ENCODE data around the gene CRYGS. TPM values are rescaled to one million over a fixed set of nuclear protein-coding genes. Genes with fewer than 3 reads are reported as not detected.

Gene CRYGS
- total and polyA plus RNA-seq, 4 donors = 1.2 to 5.8 (median 2.8) TPM

DNA sequence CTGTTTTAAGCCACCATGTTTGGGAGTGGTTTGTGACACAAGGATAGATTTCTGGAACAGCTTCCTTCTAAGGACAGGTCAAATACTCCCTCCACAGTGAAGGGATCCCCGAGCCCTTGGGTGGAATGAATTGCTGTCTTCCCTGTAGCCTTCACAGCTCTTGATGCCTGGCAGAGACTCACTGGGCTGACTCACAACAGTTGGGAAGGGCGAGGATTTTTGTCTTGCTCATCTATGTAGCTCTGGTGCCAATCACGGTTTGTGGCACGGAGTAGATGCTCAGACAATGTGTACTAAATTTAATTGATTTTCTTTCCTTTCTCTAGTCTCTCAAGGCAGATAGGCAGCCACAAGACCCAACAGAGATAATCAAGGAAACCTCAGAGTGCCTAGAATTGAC, 27.0 kb downstream of the CRYGS start:
- WGBS, 2 donors = 91 to 95% methylated on average over 4 of the region's 4 CpGs
- H3K9ac ChIP-seq (ENCODE audit: insufficient read depth in 1 of 2, low read length in 2 of 2) = no peak overlapping the region
- no peak for ATAC-seq (ENCODE audit: insufficient read depth, low FRiP score)
- H3K27me3 ChIP-seq (ENCODE audit: control insufficient read depth in 3 of 3, insufficient read depth in 3 of 3, low read length in 2 of 3) = no peaks in the 10 kb centered on the region
- H3K4me1 ChIP-seq (ENCODE audit: control insufficient read depth in 5 of 5, insufficient read depth in 5 of 5, low read length in 5 of 5) = no peaks in the 10 kb centered on the region
- no peak overlapping the region for H3K27ac ChIP-seq (ENCODE audit: low read depth in 1 of 2, low read length in 1 of 2)
- no peak overlapping the region for H3K4me3 ChIP-seq
- H3K36me3 ChIP-seq (ENCODE audit: control insufficient read depth in 4 of 4, insufficient read depth in 4 of 4, low read length in 4 of 4) = no peaks in the 10 kb centered on the region
- TF ChIP-seq, protein P1, sequence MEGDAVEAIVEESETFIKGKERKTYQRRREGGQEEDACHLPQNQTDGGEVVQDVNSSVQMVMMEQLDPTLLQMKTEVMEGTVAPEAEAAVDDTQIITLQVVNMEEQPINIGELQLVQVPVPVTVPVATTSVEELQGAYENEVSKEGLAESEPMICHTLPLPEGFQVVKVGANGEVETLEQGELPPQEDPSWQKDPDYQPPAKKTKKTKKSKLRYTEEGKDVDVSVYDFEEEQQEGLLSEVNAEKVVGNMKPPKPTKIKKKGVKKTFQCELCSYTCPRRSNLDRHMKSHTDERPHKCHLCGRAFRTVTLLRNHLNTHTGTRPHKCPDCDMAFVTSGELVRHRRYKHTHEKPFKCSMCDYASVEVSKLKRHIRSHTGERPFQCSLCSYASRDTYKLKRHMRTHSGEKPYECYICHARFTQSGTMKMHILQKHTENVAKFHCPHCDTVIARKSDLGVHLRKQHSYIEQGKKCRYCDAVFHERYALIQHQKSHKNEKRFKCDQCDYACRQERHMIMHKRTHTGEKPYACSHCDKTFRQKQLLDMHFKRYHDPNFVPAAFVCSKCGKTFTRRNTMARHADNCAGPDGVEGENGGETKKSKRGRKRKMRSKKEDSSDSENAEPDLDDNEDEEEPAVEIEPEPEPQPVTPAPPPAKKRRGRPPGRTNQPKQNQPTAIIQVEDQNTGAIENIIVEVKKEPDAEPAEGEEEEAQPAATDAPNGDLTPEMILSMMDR (IDR thresholded peaks at IDR 0.05; ENCODE audit: control extremely low read depth, extremely low read depth) = no peak
- DNase-seq = no peak
- H3K9me3 ChIP-seq (ENCODE audit: control insufficient read depth in 4 of 4, insufficient read depth in 3 of 4, low read length in 3 of 4) = peaks cover 0 to 8% (median 3%) of the 10 kb centered on the region in 4 donors

DNA sequence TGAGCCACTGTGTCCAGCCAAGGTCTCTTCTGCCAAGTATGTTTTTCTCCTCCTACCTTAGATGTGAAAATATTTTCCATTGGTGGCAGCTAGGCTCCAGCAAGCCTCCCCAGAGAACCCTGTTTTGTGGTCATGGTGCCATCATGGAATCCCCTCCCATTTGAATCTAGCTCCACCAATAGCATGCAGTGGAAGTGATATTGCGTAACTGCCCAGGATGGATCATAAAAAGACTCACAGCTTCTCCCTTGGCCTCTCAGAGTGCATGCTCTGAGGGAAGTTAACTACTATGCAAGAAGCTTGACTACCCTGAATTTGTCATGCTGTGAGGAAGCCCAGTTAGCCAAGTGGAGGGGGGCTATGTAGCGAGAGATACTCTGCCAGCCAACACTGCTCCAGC, 27.5 kb downstream of the CRYGS start:
- H3K27me3 ChIP-seq (ENCODE audit: control insufficient read depth in 3 of 3, insufficient read depth in 3 of 3, low read length in 2 of 3) = no peaks in the 10 kb centered on the region
- TF ChIP-seq, protein P1 (IDR thresholded peaks at IDR 0.05; ENCODE audit: control extremely low read depth, extremely low read depth) = no peak
- H3K36me3 ChIP-seq (ENCODE audit: control insufficient read depth in 4 of 4, insufficient read depth in 4 of 4, low read length in 4 of 4) = no peaks in the 10 kb centered on the region
- WGBS, 2 donors = 93% methylated on average over 2 of the region's 2 CpGs
- DNase-seq (no peak), ATAC-seq (ENCODE audit: insufficient read depth, low FRiP score) (no peak)
- peaks cover 0 to 8% (median 3%) of the 10 kb centered on the region in 4 donors for H3K9me3 ChIP-seq (ENCODE audit: control insufficient read depth in 4 of 4, insufficient read depth in 3 of 4, low read length in 3 of 4)
- H3K9ac ChIP-seq (ENCODE audit: insufficient read depth in 1 of 2, low read length in 2 of 2) = no peak overlapping the region
- no peaks in the 10 kb centered on the region for H3K4me1 ChIP-seq (ENCODE audit: control insufficient read depth in 5 of 5, insufficient read depth in 5 of 5, low read length in 5 of 5)
- no peak overlapping the region for H3K27ac ChIP-seq (ENCODE audit: low read depth in 1 of 2, low read length in 1 of 2)
- no peak overlapping the region for H3K4me3 ChIP-seq

DNA sequence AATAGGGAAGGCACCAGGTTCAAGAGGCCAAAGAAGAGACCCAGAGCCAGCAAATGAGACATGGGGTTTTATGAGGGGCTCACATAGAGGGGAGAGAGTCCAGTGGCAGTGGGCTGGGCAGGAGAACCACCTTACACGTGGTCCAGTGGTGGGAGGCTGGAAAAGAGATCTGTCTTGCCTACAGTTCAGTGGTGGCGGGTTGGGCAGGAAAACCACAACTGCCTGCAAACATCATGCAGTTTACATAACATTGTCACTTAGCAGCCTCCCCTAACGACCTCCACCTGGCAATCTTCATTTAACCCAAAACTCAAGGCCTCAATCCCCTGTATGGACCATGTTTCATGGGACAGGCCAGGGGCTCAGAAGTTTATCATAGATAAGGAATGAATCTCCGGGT, 29.1 kb downstream of the CRYGS start:
- H3K4me3 ChIP-seq = no peak overlapping the region
- peaks cover 0 to 8% (median 3%) of the 10 kb centered on the region in 4 donors for H3K9me3 ChIP-seq (ENCODE audit: control insufficient read depth in 4 of 4, insufficient read depth in 3 of 4, low read length in 3 of 4)
- H3K9ac ChIP-seq (ENCODE audit: insufficient read depth in 1 of 2, low read length in 2 of 2) = no peak overlapping the region
- no peak for DNase-seq
- H3K36me3 ChIP-seq (ENCODE audit: control insufficient read depth in 4 of 4, insufficient read depth in 4 of 4, low read length in 4 of 4) = no peaks in the 10 kb centered on the region
- H3K27me3 ChIP-seq (ENCODE audit: control insufficient read depth in 3 of 3, insufficient read depth in 3 of 3, low read length in 2 of 3) = no peaks in the 10 kb centered on the region
- no peak for ATAC-seq (ENCODE audit: insufficient read depth, low FRiP score)
- TF ChIP-seq, protein P1 (IDR thresholded peaks at IDR 0.05; ENCODE audit: control extremely low read depth, extremely low read depth) = no peak
- WGBS, 2 donors = 25 to 44% methylated on average over 4 of the region's 4 CpGs
- no peaks in the 10 kb centered on the region for H3K4me1 ChIP-seq (ENCODE audit: control insufficient read depth in 5 of 5, insufficient read depth in 5 of 5, low read length in 5 of 5)
- no peak overlapping the region for H3K27ac ChIP-seq (ENCODE audit: low read depth in 1 of 2, low read length in 1 of 2)

All from lung (tissue), 12 donors.